MCF 10A (cell line): ENCODE data around the gene KCTD13. TPM values are rescaled to one million over a fixed set of nuclear protein-coding genes. Genes with fewer than 3 reads are reported as not detected.

ENCODE experiments used
- BruUV-seq: library from RNA; stranded (reverse); fragments of 400-500 nt; replicated peaks from 2 replicates; lab custom pipeline; 2021; lab: Mats Ljungman, UMichigan
- CTCF ChIA-PET: fragments of 300-600 bp; sonication (Branson Sonifier 250); formaldehyde crosslinking; extraction: SDS; loops from one replicate; lab custom pipeline; 2021; ENCODE audit warnings: antibody characterized with exemption, inconsistent platforms; lab: Yijun Ruan, JAX
- POLR2A ChIA-PET: fragments of 300-600, 350-650 bp; sonication (Branson Sonifier 250); formaldehyde crosslinking; extraction: SDS; loops from one replicate; lab custom pipeline; 2020; ENCODE audit warnings: antibody characterized with exemption, inconsistent platforms; lab: Yijun Ruan, JAX
- DNase-seq: peaks from one replicate; pipeline ENCODE4 v3.0.0-alpha.2; 2018; ENCODE audit not compliant: unreplicated experiment
- H3K27ac Mint-ChIP-seq: one replicate; pipeline ENCODE4 v1.8.0; 2022; ENCODE audit warnings: mild to moderate bottlenecking, low read depth, mixed read lengths; ENCODE audit not compliant: unreplicated experiment
- H3K27me3 Mint-ChIP-seq: one replicate; pipeline ENCODE4 v1.8.0; 2022; ENCODE audit warnings: mixed read lengths; ENCODE audit not compliant: insufficient read depth, unreplicated experiment
- H3K36me3 Mint-ChIP-seq: one replicate; pipeline ENCODE4 v1.8.0; 2022; ENCODE audit warnings: mild to moderate bottlenecking, moderate library complexity, mixed read lengths; ENCODE audit not compliant: insufficient read depth, unreplicated experiment
- H3K4me1 Mint-ChIP-seq: one replicate; pipeline ENCODE4 v1.8.0; 2022; ENCODE audit warnings: mixed read lengths; ENCODE audit not compliant: insufficient read depth, unreplicated experiment
- H3K4me3 Mint-ChIP-seq: one replicate; pipeline ENCODE4 v1.8.0; 2022; ENCODE audit warnings: mild to moderate bottlenecking, moderate library complexity, mixed read lengths; ENCODE audit not compliant: unreplicated experiment
- H3K9me3 Mint-ChIP-seq: one replicate; pipeline ENCODE4 v1.8.0; 2022; ENCODE audit warnings: mixed read lengths; ENCODE audit not compliant: unreplicated experiment
- intact Hi-C: fragments of 100-400 bp; cut with micrococcal nuclease; formaldehyde crosslinking; loops from 2 replicates; pipeline ENCODE4 v1.14.1; 2022
- total RNA-seq: library from RNA; stranded (reverse); gene quantifications from 2 replicates; pipeline ENCODE4 v1.2.3, GENCODE V29; 2022
- TF ChIP-seq, protein P1 (sequence below): fragments of 200-600 bp; IDR thresholded peaks from one replicate; pipeline ENCODE4 v1.8.0; 2022; ENCODE audit warnings: antibody characterized with exemption, mild to moderate bottlenecking; ENCODE audit not compliant: unreplicated experiment

KCTD13 gene
- total RNA-seq, 1 experiment from 2014 or later: 38.9 TPM

DNA sequence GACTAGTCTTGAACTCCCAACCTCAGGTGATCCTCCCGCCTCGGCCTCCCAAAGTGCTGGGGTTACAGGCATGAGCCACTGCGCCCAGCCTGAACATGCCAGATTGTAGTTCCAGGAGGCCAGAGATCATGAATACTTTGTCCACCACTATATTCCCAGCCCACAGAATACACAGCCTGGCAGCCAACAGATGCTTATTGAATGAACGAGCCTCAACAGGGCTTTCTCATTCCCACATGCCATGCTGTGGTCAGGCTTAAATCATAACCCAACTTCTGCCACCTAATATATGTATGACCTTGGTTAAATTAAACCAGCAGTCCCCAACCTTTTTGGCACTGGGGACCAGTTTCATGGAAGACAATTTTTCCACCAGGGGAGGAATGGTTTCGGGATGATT, 32.7 kb upstream of the KCTD13 start:
- H3K9me3 Mint-ChIP-seq: no peaks in the 10 kb centered on the region
- no TSS peak for BruUV-seq
- no peak for DNase-seq
- peaks cover 16% of the 10 kb centered on the region for H3K4me1 Mint-ChIP-seq
- TF ChIP-seq, protein P1, sequence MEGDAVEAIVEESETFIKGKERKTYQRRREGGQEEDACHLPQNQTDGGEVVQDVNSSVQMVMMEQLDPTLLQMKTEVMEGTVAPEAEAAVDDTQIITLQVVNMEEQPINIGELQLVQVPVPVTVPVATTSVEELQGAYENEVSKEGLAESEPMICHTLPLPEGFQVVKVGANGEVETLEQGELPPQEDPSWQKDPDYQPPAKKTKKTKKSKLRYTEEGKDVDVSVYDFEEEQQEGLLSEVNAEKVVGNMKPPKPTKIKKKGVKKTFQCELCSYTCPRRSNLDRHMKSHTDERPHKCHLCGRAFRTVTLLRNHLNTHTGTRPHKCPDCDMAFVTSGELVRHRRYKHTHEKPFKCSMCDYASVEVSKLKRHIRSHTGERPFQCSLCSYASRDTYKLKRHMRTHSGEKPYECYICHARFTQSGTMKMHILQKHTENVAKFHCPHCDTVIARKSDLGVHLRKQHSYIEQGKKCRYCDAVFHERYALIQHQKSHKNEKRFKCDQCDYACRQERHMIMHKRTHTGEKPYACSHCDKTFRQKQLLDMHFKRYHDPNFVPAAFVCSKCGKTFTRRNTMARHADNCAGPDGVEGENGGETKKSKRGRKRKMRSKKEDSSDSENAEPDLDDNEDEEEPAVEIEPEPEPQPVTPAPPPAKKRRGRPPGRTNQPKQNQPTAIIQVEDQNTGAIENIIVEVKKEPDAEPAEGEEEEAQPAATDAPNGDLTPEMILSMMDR: no peak
- peaks cover 10% of the 10 kb centered on the region for H3K36me3 Mint-ChIP-seq
- H3K27me3 Mint-ChIP-seq: no peaks in the 10 kb centered on the region
- H3K4me3 Mint-ChIP-seq: no peak overlapping the region
- CTCF ChIA-PET: no interaction called here
- POLR2A ChIA-PET: interaction anchor here (0.7 kb wide), 1 partner anchor 652 kb away, joined by 3 read pairs; no protein-coding TSS in a partner anchor
- intact Hi-C loops: no loop called here
- H3K27ac Mint-ChIP-seq: no peak overlapping the region

DNA sequence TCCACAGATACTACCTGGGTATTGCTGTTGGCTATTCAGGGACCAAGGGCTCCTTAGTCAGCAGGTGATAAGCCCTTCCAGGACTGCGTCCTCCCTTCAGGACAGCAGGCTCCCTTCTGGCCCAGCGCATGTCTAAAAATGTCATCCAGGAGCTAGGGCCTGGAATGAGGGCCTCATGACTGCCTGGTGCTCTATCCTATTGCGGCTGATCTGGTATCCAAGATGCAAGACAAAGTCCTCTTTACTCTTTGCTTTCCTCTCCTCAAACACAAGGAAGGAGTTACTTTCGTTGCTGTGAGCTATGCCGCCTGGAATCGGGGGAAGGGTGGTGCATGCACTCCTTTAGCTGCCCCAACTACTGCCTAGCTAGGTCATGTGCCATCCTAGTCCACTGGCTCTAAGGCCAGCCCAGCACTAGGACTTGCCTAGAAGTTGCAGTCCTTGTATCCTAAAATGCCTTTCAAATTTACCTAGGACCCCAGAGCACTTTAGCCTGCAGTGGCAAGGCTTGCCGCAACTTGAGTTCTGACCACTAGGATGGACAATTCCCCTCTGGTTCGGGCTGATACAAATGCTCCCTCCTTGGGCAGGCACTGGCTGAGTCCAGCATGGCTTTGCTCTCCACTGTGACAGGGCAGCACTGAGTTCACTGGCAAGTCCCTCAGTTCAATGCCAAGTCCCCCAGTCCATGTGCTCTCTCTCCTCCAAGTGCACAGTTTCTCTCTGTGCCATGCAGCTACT, 25.8 kb upstream of the KCTD13 start:
- no peaks in the 10 kb centered on the region for H3K27me3 Mint-ChIP-seq
- TF ChIP-seq, protein P1: no peak
- no peaks in the 10 kb centered on the region for H3K4me1 Mint-ChIP-seq
- H3K4me3 Mint-ChIP-seq: no peak overlapping the region
- ChIA-PET POLR2A (interaction anchor here (0.8 to 1.0 kb wide), 3 partner anchors 7 to 14 kb away, joined by 3 to 4 read pairs (median 3); no protein-coding TSS in a partner anchor), CTCF (interaction anchor here (1.0 kb wide), 1 partner anchor 10 kb away, joined by 5 read pairs; the partner anchor contains the start of gene TMEM219)
- H3K9me3 Mint-ChIP-seq: no peaks in the 10 kb centered on the region
- no peak overlapping the region for H3K27ac Mint-ChIP-seq
- intact Hi-C loops: no loop called here
- no peaks in the 10 kb centered on the region for H3K36me3 Mint-ChIP-seq
- no peak for DNase-seq
- no TSS peak for BruUV-seq

DNA sequence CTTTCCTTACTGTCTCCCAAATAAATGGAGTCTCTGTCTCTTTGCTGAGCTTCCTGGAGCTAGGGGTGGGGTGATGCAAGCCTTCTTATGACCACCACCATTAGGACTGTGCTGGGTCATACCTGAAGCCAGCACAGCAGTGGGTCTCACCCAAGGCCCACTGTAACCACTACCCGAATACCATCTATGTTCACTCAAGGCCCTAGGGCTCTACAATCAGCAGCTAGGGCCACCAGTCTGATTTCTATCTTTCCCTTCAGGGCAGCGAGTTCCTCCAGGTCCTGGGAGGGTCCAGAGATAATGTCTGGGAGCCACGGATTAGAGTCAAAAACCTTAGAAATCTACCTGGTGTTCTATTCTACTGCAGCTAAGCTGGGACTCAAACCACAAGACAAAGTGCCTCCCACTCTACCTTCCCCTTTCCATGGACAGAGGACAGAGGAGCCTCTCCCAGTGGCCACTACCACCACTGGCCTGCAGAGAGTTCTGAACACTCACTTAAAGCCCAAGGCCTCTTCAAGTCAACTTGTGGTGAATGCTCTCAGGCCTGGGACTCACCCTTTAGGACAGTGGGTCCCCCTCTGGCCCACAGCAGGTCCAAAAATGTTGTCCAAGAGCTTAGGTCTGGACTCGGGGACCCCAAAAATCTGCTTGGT, 24.9 kb upstream of the KCTD13 start:
- TF ChIP-seq, protein P1: no peak
- H3K4me3 Mint-ChIP-seq: no peak overlapping the region
- ChIA-PET CTCF (interaction anchor here (0.6 kb wide), 1 partner anchor 28 kb away, joined by 3 read pairs; no protein-coding TSS in a partner anchor), POLR2A (interaction anchor here (1.0 to 1.8 kb wide), 3 partner anchors 11 to 51 kb away, joined by 4 to 6 read pairs (median 4); partner anchors contain the start of gene TMEM219)
- H3K4me1 Mint-ChIP-seq: no peaks in the 10 kb centered on the region
- H3K27me3 Mint-ChIP-seq: no peaks in the 10 kb centered on the region
- no peaks in the 10 kb centered on the region for H3K9me3 Mint-ChIP-seq
- intact Hi-C loops: no loop called here
- H3K27ac Mint-ChIP-seq: no peak overlapping the region
- no TSS peak for BruUV-seq
- H3K36me3 Mint-ChIP-seq: no peaks in the 10 kb centered on the region
- no peak for DNase-seq

DNA sequence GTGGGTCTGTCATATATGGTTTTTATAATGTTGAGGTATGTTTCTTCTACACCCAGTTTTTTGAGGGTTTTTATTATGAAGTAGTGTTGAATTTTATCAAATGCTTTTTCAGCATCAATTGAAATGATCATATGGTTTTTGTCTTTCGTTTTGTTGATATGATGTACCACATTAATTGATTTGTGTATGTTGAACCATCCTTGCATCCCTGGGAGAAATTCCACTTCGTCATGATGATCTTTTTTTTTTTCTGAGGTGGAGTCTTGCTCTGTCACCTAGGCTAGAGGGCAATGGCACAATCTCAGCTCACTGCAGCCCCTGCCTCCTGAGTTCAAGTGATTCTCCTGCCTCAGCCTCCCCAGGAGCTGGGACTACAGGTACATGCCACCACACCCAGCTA, 21.9 kb upstream of the KCTD13 start:
- Mint-ChIP-seq H3K4me3 (no peak overlapping the region), H3K27ac (no peak overlapping the region), H3K9me3 (no peaks in the 10 kb centered on the region), H3K36me3 (no peaks in the 10 kb centered on the region), H3K27me3 (no peaks in the 10 kb centered on the region), H3K4me1 (peaks cover 8% of the 10 kb centered on the region)
- BruUV-seq: no TSS peak
- intact Hi-C loops: no loop called here
- ChIA-PET CTCF (interaction anchor here (0.8 to 1.2 kb wide), 2 partner anchors 46 to 219 kb away, joined by 3 to 4 read pairs; no protein-coding TSS in a partner anchor), POLR2A (interaction anchor here (0.6 to 0.7 kb wide), 2 partner anchors 8 to 13 kb away, joined by 3 read pairs; no protein-coding TSS in a partner anchor)
- DNase-seq: no peak
- TF ChIP-seq, protein P1: no peak
